H1 (cell line): Measurements from ENCODE around the gene ADGRV1. TPM values are rescaled to one million over a fixed set of nuclear protein-coding genes. Genes with fewer than 3 reads are reported as not detected.

ENCODE experiments used
- BCL11A ChIP-seq, 2 experiments: IDR thresholded peaks; one replicate each; pipeline ENCODE4 v1.6.1; 2011; ENCODE audit warnings: low read depth in 2 of 2, low read length in 2 of 2, mild to moderate bottlenecking in 2 of 2
- CTBP2 ChIP-seq: IDR thresholded peaks from 2 replicates; pipeline ENCODE4 v1.7.0; 2011; ENCODE audit warnings: borderline replicate concordance, mild to moderate bottlenecking, moderate library complexity, mixed read lengths, low read length; ENCODE audit not compliant: insufficient read depth, insufficient read length
- PHF8 ChIP-seq: fragments of 200-600 bp; sonication (generic); conservative IDR thresholded peaks from 2 replicates; pipeline ENCODE4 v1.7.1; 2012; ENCODE audit warnings: low read depth, mild to moderate bottlenecking, inconsistent platforms, low read length, moderate library complexity
- polyA plus RNA-seq, 7 experiments: library from polyadenylated mRNA; depleted of rRNA in 3 of 7; stranded (reverse) in 5 of 7; unstranded in 2 of 7; fragments of >200 nt in 5 of 7; fragments of 200-250 nt in 2 of 7; gene quantifications; 1 replicate in 5 of 7; 2 replicates in 1 of 7; 4 replicates in 1 of 7; pipeline versions ENCODE4 v1.2.1 to v1.2.3, GENCODE V29; 2011 to 2013; ENCODE audit warnings: missing spikeins in 2 of 7, mixed read lengths in 2 of 7
- total RNA-seq: library from RNA; stranded (reverse); fragmentation: NEBNext Ultra II Directional; extraction: Animal tissue kit (Norgen Biotek cat#: 25700); gene quantifications from 2 replicates; pipeline ENCODE4 v1.2.1, GENCODE V29; 2021

ADGRV1 gene
- total and polyA plus RNA-seq, 2 of the 8 experiments (the other 6 are each of a cell fraction or from before 2014, with no cell fraction given), result 53.1 to 62.2 TPM

DNA sequence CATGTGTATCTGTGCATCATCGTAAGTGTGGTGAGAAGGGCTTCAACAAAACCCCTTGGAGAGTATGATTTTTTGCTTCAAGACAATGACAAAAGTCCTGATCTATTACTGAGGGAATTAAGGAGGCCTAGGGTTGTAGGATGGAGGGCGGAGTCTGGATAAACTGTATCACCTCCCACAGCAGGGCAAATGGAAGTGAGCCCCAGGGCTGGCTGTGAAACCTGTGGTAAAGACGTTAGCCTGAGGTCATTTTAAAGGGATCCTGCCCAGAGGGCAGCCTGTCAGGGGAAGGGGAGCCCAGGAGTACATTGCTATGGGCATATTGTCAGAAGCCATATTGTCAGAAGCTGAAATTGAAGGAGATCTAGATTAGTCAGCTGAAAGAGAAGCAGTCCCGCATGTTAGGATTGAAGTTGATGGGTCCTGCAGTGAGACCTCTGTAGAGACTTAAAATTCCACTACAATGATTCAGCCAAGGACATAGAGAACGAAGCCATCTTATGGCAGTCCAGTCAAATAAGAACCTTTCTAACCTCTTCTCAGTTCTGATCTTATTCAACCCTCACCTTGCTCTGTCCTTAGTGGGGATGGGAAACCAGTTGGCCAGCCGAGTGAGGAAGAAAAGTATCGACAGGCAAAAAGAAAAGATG is 26.9 kb downstream of the ADGRV1 start (continued):
- TF ChIP-seq PHF8 (no peak), BCL11A (IDR thresholded peaks at IDR 0.05; ENCODE audit: low read depth in 2 of 2, low read length in 2 of 2) (no peak), CTBP2 (no peak)
